ENCODE results near the gene TRMT11. TPM values are rescaled to one million over a fixed set of nuclear protein-coding genes. Genes with fewer than 3 reads are reported as not detected.
A peak's percentile ranks its signal among the peaks of the same experiment; 100 is the strongest.
"Not testable (repeated sequence)": the region's sequence is repeated elsewhere in the genome, so short reads cannot be mapped to it uniquely, and the experiment has no call there.

The TRMT11 gene
- total and polyA plus RNA-seq, 3 experiments from 2014 or later, result 14.8 to 37.9 (median 35.8) TPM

DNA sequence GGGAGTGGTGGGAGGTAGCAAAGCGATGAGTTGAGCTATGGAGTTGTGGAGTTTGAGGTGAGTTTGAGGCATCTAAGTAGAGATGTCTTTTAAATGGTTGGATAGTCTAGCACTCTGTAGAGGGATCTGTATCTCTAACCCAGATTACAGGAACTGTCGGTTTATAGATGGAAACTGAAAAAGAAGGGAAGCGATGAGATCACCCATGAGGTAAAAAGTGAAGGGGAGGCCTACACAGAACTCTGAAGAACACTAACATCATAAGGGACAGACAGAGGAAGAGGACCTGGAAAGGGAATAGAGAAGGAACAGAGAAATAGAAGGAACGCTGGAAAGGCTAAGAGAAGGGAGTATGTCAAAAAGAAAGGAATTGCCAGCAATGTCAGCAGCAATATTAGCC, 27.3 kb upstream of the TRMT11 start:
- peaks cover 0 to 15% (median 3%) of the 10 kb centered on the region in 3 donors for H3K36me3 Mint-ChIP-seq
- POLR2A ChIA-PET, result interaction anchor here (0.7 kb wide), 1 partner anchor 11 kb away, joined by 3 read pairs; no protein-coding TSS in a partner anchor

DNA sequence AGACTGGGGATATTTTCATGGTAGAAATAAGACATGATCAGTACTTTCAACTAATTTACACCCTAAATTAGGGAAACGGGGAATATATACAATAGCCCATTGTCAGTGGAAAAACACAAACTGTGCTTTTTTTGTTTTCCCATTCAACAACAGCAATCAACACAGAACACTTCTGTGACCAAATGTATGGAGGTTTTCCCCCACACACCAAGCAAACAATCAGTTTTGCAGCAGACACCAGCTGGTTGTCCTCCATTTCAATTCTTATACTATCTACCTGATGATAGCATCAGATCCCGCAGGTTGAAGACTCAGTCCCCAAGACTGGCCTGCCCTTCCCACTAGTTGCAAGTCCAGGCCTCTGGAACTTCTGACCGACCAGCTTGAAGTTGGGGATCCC, 25.2 kb upstream of the TRMT11 start:
- H3K4me3 Mint-ChIP-seq, result no peak overlapping the region

More for the DNA sequence above, 27.3 kb upstream of the TRMT11 start:
- peaks cover 26 to 37% (median 29%) of the 10 kb centered on the region in 3 donors for H3K4me1 Mint-ChIP-seq
- H3K27me3 Mint-ChIP-seq, result peaks cover 0 to 2% of the 10 kb centered on the region in 2 donors
- H3K27ac Mint-ChIP-seq, result no peak overlapping the region
- no peaks in the 10 kb centered on the region for H3K9me3 ChIP-seq (ENCODE audit: low read length)
- H3K4me3 Mint-ChIP-seq, result no peak overlapping the region
- no peaks in the 10 kb centered on the region for H3K27me3 ChIP-seq (ENCODE audit: insufficient read depth, low read length, poor library complexity, severe bottlenecking)
- no peaks in the 10 kb centered on the region for H3K36me3 ChIP-seq (ENCODE audit: insufficient read depth, low read length)
- H3K4me3 ChIP-seq (ENCODE audit: low read length), result no peak overlapping the region
- peaks cover 29% of the 10 kb centered on the region for H3K4me1 ChIP-seq (ENCODE audit: insufficient read depth, low read length)
- H3K27ac ChIP-seq (ENCODE audit: low read depth, low read length), result no peak overlapping the region
- DNase-seq, result no peak
- CTCF ChIA-PET, result interaction anchor here (6.5 to 8.1 kb wide), 2 partner anchors 16 to 170 kb away, joined by 26 to 103 read pairs; partner anchors contain the start of gene NCOA7
- H3K9me3 Mint-ChIP-seq, result no peaks in the 10 kb centered on the region

DNA sequence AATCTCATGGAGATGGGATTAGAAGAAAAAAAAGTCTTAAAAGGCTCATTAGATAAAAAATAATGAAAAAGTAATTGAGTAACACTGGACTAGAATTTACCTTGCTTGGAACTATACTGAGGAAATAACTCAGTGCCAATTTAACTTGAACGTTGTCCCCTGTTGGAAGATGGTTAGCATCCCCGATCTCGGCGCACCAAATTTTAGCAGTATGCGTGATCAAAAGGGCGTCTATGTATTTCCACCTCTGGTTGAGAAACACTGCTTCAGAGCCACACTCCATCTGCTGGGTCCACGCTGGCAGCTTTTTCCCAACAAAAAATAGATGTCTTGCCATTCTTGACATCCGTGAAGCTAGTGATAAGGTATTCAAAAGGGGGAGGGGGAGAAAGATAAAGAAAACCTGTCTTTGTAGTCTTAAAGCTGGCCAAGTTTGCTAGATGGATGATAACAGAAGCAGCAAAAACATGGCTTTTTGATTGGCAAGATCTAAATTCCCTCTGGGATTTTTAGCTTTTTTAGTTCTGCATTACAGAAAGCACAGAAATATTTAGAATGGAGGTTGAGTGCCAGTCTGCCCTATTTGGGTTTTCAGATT, 23.3 kb upstream of the TRMT11 start:
- H3K27ac Mint-ChIP-seq, result peak overlapping the region in 5 of 8 donors; percentile 25 to 91 (median 44)
- H3K27me3 ChIP-seq (ENCODE audit: insufficient read depth, low read length, poor library complexity, severe bottlenecking), result no peaks in the 10 kb centered on the region
- no peak overlapping the region for H3K4me3 Mint-ChIP-seq
- H3K4me1 ChIP-seq (ENCODE audit: insufficient read depth, low read length), result peaks cover 17% of the 10 kb centered on the region
- H3K4me3 ChIP-seq (ENCODE audit: low read length), result no peak overlapping the region
- peaks cover 6% of the 10 kb centered on the region for H3K36me3 ChIP-seq (ENCODE audit: insufficient read depth, low read length)
- ChIA-PET POLR2A (no interaction called here), CTCF (interaction anchor here (2.0 to 6.5 kb wide), 2 partner anchors 12 to 172 kb away, joined by 9 to 26 read pairs; partner anchors contain the start of gene NCOA7)
- H3K9me3 Mint-ChIP-seq, result no peaks in the 10 kb centered on the region
- no peak for DNase-seq
- H3K36me3 Mint-ChIP-seq, result peaks cover 0 to 26% (median 8%) of the 10 kb centered on the region in 3 donors
- no peaks in the 10 kb centered on the region for H3K9me3 ChIP-seq (ENCODE audit: low read length)
- no peaks in the 10 kb centered on the region for H3K27me3 Mint-ChIP-seq
- no peak overlapping the region for H3K27ac ChIP-seq (ENCODE audit: low read depth, low read length)
- peaks cover 38 to 52% (median 42%) of the 10 kb centered on the region in 3 donors for H3K4me1 Mint-ChIP-seq

More for the DNA sequence above, 25.2 kb upstream of the TRMT11 start:
- ChIA-PET POLR2A (no interaction called here), CTCF (interaction anchor here (1.0 to 6.5 kb wide), 4 partner anchors 9 to 173 kb away, joined by 3 to 26 read pairs (median 4); partner anchors contain the start of gene NCOA7)
- H3K4me1 Mint-ChIP-seq, result peaks cover 33 to 47% (median 38%) of the 10 kb centered on the region in 3 donors
- Histone ChIP-seq H3K9me3 (ENCODE audit: low read length) (no peaks in the 10 kb centered on the region), H3K27ac (ENCODE audit: low read depth, low read length) (no peak overlapping the region), H3K4me3 (ENCODE audit: low read length) (no peak overlapping the region), H3K27me3 (ENCODE audit: insufficient read depth, low read length, poor library complexity, severe bottlenecking) (no peaks in the 10 kb centered on the region), H3K36me3 (ENCODE audit: insufficient read depth, low read length) (no peaks in the 10 kb centered on the region), H3K4me1 (ENCODE audit: insufficient read depth, low read length) (peaks cover 27% of the 10 kb centered on the region)
- no peaks in the 10 kb centered on the region for H3K9me3 Mint-ChIP-seq
- H3K36me3 Mint-ChIP-seq, result peaks cover 0 to 15% (median 3%) of the 10 kb centered on the region in 3 donors
- no peak for DNase-seq
- H3K27me3 Mint-ChIP-seq, result no peaks in the 10 kb centered on the region
- H3K27ac Mint-ChIP-seq, result peak overlapping the region in 4 of 8 donors; percentile 14 to 75 (median 30)

GRCh38 chr6:125963817-125964216, 22.5 kb upstream of the TRMT11 start:
- Mint-ChIP-seq H3K27ac (peak overlapping the region in 4 of 8 donors; percentile 8 to 91 (median 54)), H3K4me3 (no peak overlapping the region), H3K9me3 (no peaks in the 10 kb centered on the region), H3K4me1 (peaks cover 41 to 61% (median 50%) of the 10 kb centered on the region in 3 donors), H3K27me3 (peaks cover 0 to 1% of the 10 kb centered on the region in 2 donors), H3K36me3 (peaks cover 0 to 34% (median 13%) of the 10 kb centered on the region in 3 donors)
- Histone ChIP-seq H3K36me3 (ENCODE audit: insufficient read depth, low read length) (peaks cover 12% of the 10 kb centered on the region), H3K4me3 (ENCODE audit: low read length) (no peak overlapping the region), H3K9me3 (ENCODE audit: low read length) (no peaks in the 10 kb centered on the region), H3K27me3 (ENCODE audit: insufficient read depth, low read length, poor library complexity, severe bottlenecking) (no peaks in the 10 kb centered on the region), H3K27ac (ENCODE audit: low read depth, low read length) (no peak overlapping the region), H3K4me1 (ENCODE audit: insufficient read depth, low read length) (peaks cover 9% of the 10 kb centered on the region)
- POLR2A ChIA-PET, result no interaction called here
- no peak for DNase-seq
- CTCF ChIA-PET, result interaction anchor here (2.0 kb wide), 2 partner anchors 11 to 173 kb away, joined by 6 to 9 read pairs; partner anchors contain the start of gene NCOA7

- no peak for DNase-seq
- H3K27me3 ChIP-seq (ENCODE audit: insufficient read depth, low read length, poor library complexity, severe bottlenecking), result no peaks in the 10 kb centered on the region
- peaks cover 43 to 69% (median 60%) of the 10 kb centered on the region in 3 donors for H3K4me1 Mint-ChIP-seq
- peaks cover 0 to 1% of the 10 kb centered on the region in 2 donors for H3K27me3 Mint-ChIP-seq
- H3K4me3 ChIP-seq (ENCODE audit: low read length), result no peak overlapping the region
- no peaks in the 10 kb centered on the region for H3K9me3 ChIP-seq (ENCODE audit: low read length)
- H3K27ac Mint-ChIP-seq, result peak overlapping the region in 2 of 8 donors; percentile 21 to 60
- H3K27ac ChIP-seq (ENCODE audit: low read depth, low read length), result no peak overlapping the region
- H3K4me3 Mint-ChIP-seq, result no peak overlapping the region
- H3K36me3 ChIP-seq (ENCODE audit: insufficient read depth, low read length), result peaks cover 14% of the 10 kb centered on the region
- ChIA-PET POLR2A (no interaction called here), CTCF (no interaction called here)
- H3K36me3 Mint-ChIP-seq, result peaks cover 0 to 38% (median 15%) of the 10 kb centered on the region in 3 donors
- H3K9me3 Mint-ChIP-seq, result no peaks in the 10 kb centered on the region
- no peaks in the 10 kb centered on the region for H3K4me1 ChIP-seq (ENCODE audit: insufficient read depth, low read length)
Observed at GRCh38 chr6:125966569-125966968, 19.8 kb upstream of the TRMT11 start.

DNA sequence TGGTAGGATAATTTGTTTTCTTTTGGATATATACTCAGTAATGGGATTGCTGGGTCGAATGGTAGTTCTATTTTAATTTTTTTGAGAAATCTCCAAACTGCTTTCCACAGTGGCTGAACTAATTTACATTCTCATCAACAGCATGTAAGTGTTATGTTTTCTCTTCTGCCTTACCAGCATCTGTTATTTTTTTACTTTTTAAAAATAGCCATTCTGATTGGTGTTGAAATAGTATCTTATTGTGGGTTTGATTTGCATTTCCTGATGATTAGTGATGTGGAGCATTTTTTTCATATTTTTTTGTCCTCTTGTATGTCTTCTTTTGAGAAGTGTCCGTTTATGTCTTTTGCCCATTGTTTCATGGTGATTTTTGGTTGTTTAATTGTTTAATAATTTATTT, 17.8 kb upstream of the TRMT11 start:
- peaks cover 0 to 1% of the 10 kb centered on the region in 2 donors for H3K27me3 Mint-ChIP-seq
- H3K27ac ChIP-seq (ENCODE audit: low read depth, low read length), result no peak overlapping the region
- peaks cover 30 to 55% (median 48%) of the 10 kb centered on the region in 3 donors for H3K4me1 Mint-ChIP-seq
- H3K27me3 ChIP-seq (ENCODE audit: insufficient read depth, low read length, poor library complexity, severe bottlenecking), result no peaks in the 10 kb centered on the region
- no peak overlapping the region for H3K4me3 ChIP-seq (ENCODE audit: low read length)
- no peaks in the 10 kb centered on the region for H3K9me3 Mint-ChIP-seq
- ChIA-PET CTCF (interaction anchor here (1.6 kb wide), 1 partner anchor 12 kb away, joined by 10 read pairs; the partner anchor contains the start of gene HINT3), POLR2A (no interaction called here)
- no peak for DNase-seq
- H3K36me3 Mint-ChIP-seq, result peaks cover 3 to 44% (median 15%) of the 10 kb centered on the region in 3 donors
- H3K4me3 Mint-ChIP-seq, result no peak overlapping the region
- H3K9me3 ChIP-seq (ENCODE audit: low read length), result no peaks in the 10 kb centered on the region
- no peaks in the 10 kb centered on the region for H3K4me1 ChIP-seq (ENCODE audit: insufficient read depth, low read length)
- peak overlapping the region in 2 of 8 donors; percentile 14 to 44 for H3K27ac Mint-ChIP-seq
- H3K36me3 ChIP-seq (ENCODE audit: insufficient read depth, low read length), result peaks cover 16% of the 10 kb centered on the region

DNA sequence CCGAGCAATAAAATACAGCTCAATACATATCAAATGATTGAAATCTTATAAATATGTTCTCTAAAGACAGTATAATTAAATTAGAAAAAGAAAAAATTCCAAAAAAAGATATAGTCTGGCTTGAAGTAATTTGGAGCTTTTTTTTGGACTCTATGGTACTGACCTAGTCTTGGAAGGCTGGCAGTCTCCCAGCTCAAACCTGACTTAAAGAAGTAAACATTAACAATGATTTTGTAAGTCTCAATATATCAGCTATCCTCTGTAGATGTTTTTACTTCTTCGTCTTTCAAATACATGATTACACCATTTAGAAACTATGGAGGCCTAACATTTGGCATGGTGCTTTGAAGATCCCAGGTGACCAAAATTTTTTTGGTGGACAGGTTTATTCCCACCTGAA, 15.6 kb upstream of the TRMT11 start:
- Histone ChIP-seq H3K27me3 (ENCODE audit: insufficient read depth, low read length, poor library complexity, severe bottlenecking) (no peaks in the 10 kb centered on the region), H3K27ac (ENCODE audit: low read depth, low read length) (no peak overlapping the region), H3K9me3 (ENCODE audit: low read length) (no peaks in the 10 kb centered on the region), H3K4me1 (ENCODE audit: insufficient read depth, low read length) (no peaks in the 10 kb centered on the region), H3K4me3 (ENCODE audit: low read length) (no peak overlapping the region), H3K36me3 (ENCODE audit: insufficient read depth, low read length) (peaks cover 24% of the 10 kb centered on the region)
- H3K9me3 Mint-ChIP-seq, result no peaks in the 10 kb centered on the region
- CTCF ChIA-PET, result interaction anchor here (1.0 to 2.8 kb wide), 5 partner anchors 9 to 179 kb away, joined by 3 to 20 read pairs (median 4); partner anchors contain the start of genes HINT3 and TRMT11
- DNase-seq, result no peak
- POLR2A ChIA-PET, result interaction anchor here (0.5 to 0.7 kb wide), 2 partner anchors 12 to 15 kb away, joined by 3 read pairs; partner anchors contain the start of gene TRMT11
- peaks cover 22 to 40% (median 34%) of the 10 kb centered on the region in 3 donors for H3K4me1 Mint-ChIP-seq
- no peak overlapping the region for H3K4me3 Mint-ChIP-seq
- H3K36me3 Mint-ChIP-seq, result peaks cover 3 to 60% (median 15%) of the 10 kb centered on the region in 3 donors
- peaks cover 0 to 1% of the 10 kb centered on the region in 2 donors for H3K27me3 Mint-ChIP-seq
- H3K27ac Mint-ChIP-seq, result peak overlapping the region in 2 of 8 donors; percentile 17 to 73

- H3K9me3 ChIP-seq (ENCODE audit: low read length); H3K4me1 ChIP-seq (ENCODE audit: insufficient read depth, low read length); H3K27me3 Mint-ChIP-seq; H3K27me3 ChIP-seq (ENCODE audit: insufficient read depth, low read length, poor library complexity, severe bottlenecking); DNase-seq; H3K9me3 Mint-ChIP-seq; CTCF ChIA-PET; H3K27ac ChIP-seq (ENCODE audit: low read depth, low read length); H3K4me3 ChIP-seq (ENCODE audit: low read length); H3K4me3 Mint-ChIP-seq: not testable (repeated sequence)
- H3K4me1 Mint-ChIP-seq, result peaks cover 17 to 31% (median 26%) of the 10 kb centered on the region in 3 donors
- peak overlapping the region in 4 of 8 donors; percentile 11 to 36 (median 14) for H3K27ac Mint-ChIP-seq
- H3K36me3 Mint-ChIP-seq, result peaks cover 3 to 59% (median 14%) of the 10 kb centered on the region in 3 donors
- POLR2A ChIA-PET, result interaction anchor here (0.8 kb wide), 1 partner anchor 15 kb away, joined by 4 read pairs; no protein-coding TSS in a partner anchor
- H3K36me3 ChIP-seq (ENCODE audit: insufficient read depth, low read length), result peaks cover 24% of the 10 kb centered on the region
Observed at GRCh38 chr6:125972478-125972877, 13.9 kb upstream of the TRMT11 start.
